B cell (primary cell): ENCODE data around the gene NDUFA5.

ENCODE experiments used
- CTCF ChIP-seq: fragments of 200-600 bp; IDR thresholded peaks from one replicate; pipeline ENCODE4 v1.8.0; 2022; ENCODE audit warnings: antibody characterized with exemption, mild to moderate bottlenecking
- EZH2 ChIP-seq: IDR thresholded peaks from 2 replicates; pipeline ENCODE4 v1.6.1; 2012; ENCODE audit warnings: borderline replicate concordance, low read depth, mild to moderate bottlenecking, moderate library complexity, low read length; ENCODE audit not compliant: insufficient read depth, poor library complexity, severe bottlenecking

- TF ChIP-seq CTCF (no peak), EZH2 (no peak)
Measured at GRCh38 chr7:123552641-123553040, 5.0 kb downstream of the NDUFA5 start.
